Measurements from ENCODE around the gene UBE2F. TPM values are rescaled to one million over a fixed set of nuclear protein-coding genes. Genes with fewer than 3 reads are reported as not detected.
A peak's percentile ranks its signal among the peaks of the same experiment; 100 is the strongest.
"Not testable (repeated sequence)": the region's sequence is repeated elsewhere in the genome, so short reads cannot be mapped to it uniquely, and the experiment has no call there.

Gene UBE2F
- total and polyA plus RNA-seq, 8 donors = 6.4 to 87.0 (median 44.9) TPM; not detected in 1

DNA sequence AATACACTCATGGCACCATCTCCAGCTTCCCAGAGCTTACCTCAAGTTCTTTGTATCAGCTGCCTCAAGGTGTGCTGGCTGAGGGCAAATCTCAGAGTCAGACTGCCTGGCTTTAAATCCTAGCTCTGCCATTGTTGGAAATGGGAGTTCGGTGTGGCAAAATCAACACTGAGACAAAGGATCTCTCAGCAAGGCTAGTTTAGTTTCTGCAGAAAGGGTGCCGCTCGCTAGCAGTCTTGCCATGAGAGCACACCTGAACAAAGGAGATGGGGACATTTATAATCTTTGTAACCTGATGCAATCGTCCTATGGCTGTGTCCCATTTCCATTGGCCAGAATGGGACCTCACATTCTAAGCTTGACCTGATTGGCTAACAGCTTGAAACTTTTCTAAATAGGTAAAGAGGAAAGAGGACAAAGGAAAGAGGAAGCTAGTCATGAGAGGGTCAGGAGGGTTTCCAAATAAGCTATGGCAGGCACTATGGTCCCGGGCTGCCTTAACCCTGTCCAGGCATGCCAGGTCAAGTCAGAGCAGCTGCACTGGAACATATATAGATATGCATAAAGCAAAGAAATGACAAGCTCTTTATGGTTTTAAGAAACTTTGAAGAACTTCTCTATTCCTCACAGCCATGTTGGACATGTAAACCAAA is 4.3 kb upstream of the UBE2F start:
- no peak for TF ChIP-seq EP300 (IDR thresholded peaks at IDR 0.05)
- TF ChIP-seq POLR2A (IDR thresholded peaks at IDR 0.05) = no peak
- TF ChIP-seq, protein P1, sequence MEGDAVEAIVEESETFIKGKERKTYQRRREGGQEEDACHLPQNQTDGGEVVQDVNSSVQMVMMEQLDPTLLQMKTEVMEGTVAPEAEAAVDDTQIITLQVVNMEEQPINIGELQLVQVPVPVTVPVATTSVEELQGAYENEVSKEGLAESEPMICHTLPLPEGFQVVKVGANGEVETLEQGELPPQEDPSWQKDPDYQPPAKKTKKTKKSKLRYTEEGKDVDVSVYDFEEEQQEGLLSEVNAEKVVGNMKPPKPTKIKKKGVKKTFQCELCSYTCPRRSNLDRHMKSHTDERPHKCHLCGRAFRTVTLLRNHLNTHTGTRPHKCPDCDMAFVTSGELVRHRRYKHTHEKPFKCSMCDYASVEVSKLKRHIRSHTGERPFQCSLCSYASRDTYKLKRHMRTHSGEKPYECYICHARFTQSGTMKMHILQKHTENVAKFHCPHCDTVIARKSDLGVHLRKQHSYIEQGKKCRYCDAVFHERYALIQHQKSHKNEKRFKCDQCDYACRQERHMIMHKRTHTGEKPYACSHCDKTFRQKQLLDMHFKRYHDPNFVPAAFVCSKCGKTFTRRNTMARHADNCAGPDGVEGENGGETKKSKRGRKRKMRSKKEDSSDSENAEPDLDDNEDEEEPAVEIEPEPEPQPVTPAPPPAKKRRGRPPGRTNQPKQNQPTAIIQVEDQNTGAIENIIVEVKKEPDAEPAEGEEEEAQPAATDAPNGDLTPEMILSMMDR (IDR thresholded peaks at IDR 0.05) = no peak
- TF ChIP-seq POLR2AphosphoS5 (IDR thresholded peaks at IDR 0.05) = no peak
- DNase-seq = no peak
- WGBS, 5 donors = 77 to 85% (median 81%) methylated on average over 4 to 5 of the region's 5 CpGs
- no peak overlapping the region for H3K27ac ChIP-seq
- H3K4me3 ChIP-seq = no peak overlapping the region
- no peaks in the 10 kb centered on the region for H3K27me3 ChIP-seq
- peaks cover 5 to 13% (median 9%) of the 10 kb centered on the region in 4 donors for H3K4me1 ChIP-seq
- intact Hi-C loops (cut with DNase I; ENCODE audit: low total_unique reads) = no loop called here
- peaks cover 0 to 22% (median 17%) of the 10 kb centered on the region in 4 donors for H3K9me3 ChIP-seq
- H3K36me3 ChIP-seq = no peaks in the 10 kb centered on the region

- H3K36me3 ChIP-seq; intact Hi-C loops (cut with DNase I; ENCODE audit: low total_unique reads); H3K4me3 ChIP-seq; H3K27ac ChIP-seq; DNase-seq; H3K27me3 ChIP-seq: not testable (repeated sequence)
- 76 to 85% (median 79%) methylated on average over 7 of the region's 7 CpGs for WGBS, 5 donors
- H3K4me1 ChIP-seq = peaks cover 15 to 23% (median 19%) of the 10 kb centered on the region in 4 donors
- peaks cover 0 to 22% (median 17%) of the 10 kb centered on the region in 4 donors for H3K9me3 ChIP-seq
Observed at GRCh38 chr2:237963490-237963991, 3.3 kb upstream of the UBE2F start.

- Histone ChIP-seq H3K27me3 (no peaks in the 10 kb centered on the region), H3K4me3 (no peak overlapping the region), H3K36me3 (no peaks in the 10 kb centered on the region), H3K27ac (no peak overlapping the region), H3K4me1 (peaks cover 21 to 29% (median 26%) of the 10 kb centered on the region in 4 donors), H3K9me3 (peaks cover 0 to 22% (median 17%) of the 10 kb centered on the region in 4 donors)
- no peak for DNase-seq
- intact Hi-C loops (cut with DNase I; ENCODE audit: low total_unique reads) = no loop called here
- TF ChIP-seq EP300 (IDR thresholded peaks at IDR 0.05) (no peak), POLR2A (IDR thresholded peaks at IDR 0.05) (no peak)
- TF ChIP-seq, protein P1 (IDR thresholded peaks at IDR 0.05) = no peak
- WGBS, 5 donors = 81 to 86% (median 84%) methylated on average over 7 of the region's 7 CpGs
Observed at GRCh38 chr2:237964194-237964577, 2.6 kb upstream of the UBE2F start.

DNA sequence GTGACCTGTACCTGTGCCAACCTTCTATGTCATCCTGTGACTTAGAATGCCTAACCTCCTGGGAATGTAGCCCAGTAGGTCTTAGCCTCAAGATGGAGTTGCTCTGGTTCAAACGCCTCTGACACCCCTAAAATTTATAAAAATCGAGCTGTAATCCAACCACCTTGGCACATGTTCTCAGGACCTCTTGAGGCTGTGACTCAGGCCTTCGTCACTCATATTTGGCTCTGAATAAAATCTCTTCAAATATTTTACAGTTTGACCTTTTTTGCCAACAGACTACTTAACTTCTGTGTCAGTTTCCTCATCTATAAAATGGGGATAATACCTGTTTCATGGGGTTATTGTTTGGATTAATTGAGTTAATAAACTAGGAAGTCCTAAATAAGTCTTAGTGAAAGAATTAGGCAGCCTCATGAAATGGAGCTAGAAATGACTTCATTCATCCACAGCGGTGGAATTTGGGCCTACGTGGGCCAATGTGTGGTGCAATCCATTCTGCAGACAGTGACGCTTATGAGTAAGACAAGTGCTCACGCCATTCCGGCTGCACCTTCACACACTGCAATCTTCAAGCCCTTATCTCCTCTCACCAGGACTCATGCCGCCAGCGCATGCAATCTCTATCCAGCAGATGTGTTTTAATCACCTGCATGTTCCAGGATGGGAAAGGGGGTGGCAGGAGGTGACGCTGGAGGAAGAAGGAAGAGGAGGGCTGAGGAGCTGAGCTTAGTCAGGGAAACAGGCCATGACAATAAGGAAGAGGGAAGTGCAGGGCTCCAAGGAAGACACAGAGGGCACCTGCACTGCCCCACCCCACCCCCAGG is 2.0 kb upstream of the UBE2F start:
- Histone ChIP-seq H3K4me1 (peaks cover 25 to 34% (median 32%) of the 10 kb centered on the region in 4 donors), H3K36me3 (no peaks in the 10 kb centered on the region), H3K4me3 (no peak overlapping the region), H3K27me3 (no peaks in the 10 kb centered on the region), H3K27ac (no peak overlapping the region), H3K9me3 (peaks cover 0 to 22% (median 17%) of the 10 kb centered on the region in 4 donors)
- DNase-seq = peak in 1 of 2 donors; percentile 19
- TF ChIP-seq POLR2AphosphoS5 (IDR thresholded peaks at IDR 0.05) = no peak
- TF ChIP-seq EP300 (IDR thresholded peaks at IDR 0.05) = no peak
- TF ChIP-seq POLR2A (IDR thresholded peaks at IDR 0.05) = no peak
- intact Hi-C loops (cut with DNase I; ENCODE audit: low total_unique reads) = no loop called here
- 81 to 93% (median 85%) methylated on average over 11 of the region's 11 CpGs for WGBS, 5 donors

GRCh38 chr2:237965844-237966243 is 970 bp upstream of the UBE2F start:
- H3K27me3 ChIP-seq; H3K36me3 ChIP-seq; DNase-seq; intact Hi-C loops (cut with DNase I; ENCODE audit: low total_unique reads): not testable (repeated sequence)
- H3K4me1 ChIP-seq = peaks cover 25 to 41% (median 37%) of the 10 kb centered on the region in 4 donors
- H3K27ac ChIP-seq = peak overlapping the region in 3 of 5 donors; percentile 18 to 83 (median 67)
- peaks cover 0 to 22% (median 17%) of the 10 kb centered on the region in 4 donors for H3K9me3 ChIP-seq
- peak overlapping the region; percentile 72 to 94 (median 84) for H3K4me3 ChIP-seq
- WGBS, 5 donors = 72 to 84% (median 79%) methylated on average over 13 of the region's 13 CpGs
